ENCODE results near the gene TFF2.

The TFF2 gene

GRCh38 chr21:42317826-42318746 lies 32.7 kb downstream of the TFF2 start:
- no peak for DNase-seq

GRCh38 chr21:42317341-42317741 lies 33.5 kb downstream of the TFF2 start:
- DNase-seq: no peak

GRCh38 chr21:42316891-42317290 lies 33.9 kb downstream of the TFF2 start:
- DNase-seq: no peak

- no peak for DNase-seq
Observed at GRCh38 chr21:42315296-42315891, 35.4 kb downstream of the TFF2 start, which contains the start of gene TFF3. TSS of gene TFF3 (minus strand) at chr21:42315409. CDS start at chr21:42315374, 35 bp downstream.

GRCh38 chr21:42314616-42315295 lies 36.0 kb downstream of the TFF2 start:
- no peak for DNase-seq

- no peak for DNase-seq
Observed at GRCh38 chr21:42313501-42313969, 37.3 kb downstream of the TFF2 start.

- no peak for DNase-seq
Observed at GRCh38 chr21:42312626-42313104, 38.1 kb downstream of the TFF2 start.

GRCh38 chr21:42311816-42312625 lies 38.8 kb downstream of the TFF2 start:
- DNase-seq: no peak

- DNase-seq: no peak
Observed at GRCh38 chr21:42311160-42311559, 39.6 kb downstream of the TFF2 start.

- no peak for DNase-seq
Observed at GRCh38 chr21:42310411-42311001, 40.3 kb downstream of the TFF2 start.

GRCh38 chr21:42309753-42310213 lies 41.0 kb downstream of the TFF2 start:
- no peak for DNase-seq

GRCh38 chr21:42308914-42309752 lies 41.7 kb downstream of the TFF2 start:
- DNase-seq: no peak

- DNase-seq: no peak
Observed at GRCh38 chr21:42308161-42308913, 42.5 kb downstream of the TFF2 start.

GRCh38 chr21:42307106-42307505 lies 43.7 kb downstream of the TFF2 start:
- DNase-seq: no peak

- DNase-seq: no peak
Observed at GRCh38 chr21:42306366-42307035, 44.3 kb downstream of the TFF2 start.

- DNase-seq: no peak
Observed at GRCh38 chr21:42305707-42306147, 45.1 kb downstream of the TFF2 start.

- no peak for DNase-seq
Observed at GRCh38 chr21:42304556-42305454, 46.0 kb downstream of the TFF2 start.

GRCh38 chr21:42303443-42303842 lies 47.4 kb downstream of the TFF2 start:
- DNase-seq: no peak

All from GF-D8 (cell line).